Thymus (tissue), 11 donors: ENCODE data around the gene SETDB1. TPM values are rescaled to one million over a fixed set of nuclear protein-coding genes. Genes with fewer than 3 reads are reported as not detected.
A peak's percentile ranks its signal among the peaks of the same experiment; 100 is the strongest.

Source experiments
- DNase-seq, 9 donors: peaks; one replicate each; pipeline ENCODE4 v3.0.0-alpha.2; 2013; ENCODE audit warnings: low spot score in 9 of 9, low read depth in 6 of 9, missing footprints in 1 of 9
- H3K27ac ChIP-seq, 2 donors: one replicate each; pipeline ENCODE4 v1.5.1; 2013; ENCODE audit warnings: control low read depth in 1 of 2, low read depth in 1 of 2, low read length in 1 of 2, mild to moderate bottlenecking in 1 of 2, moderate library complexity in 1 of 2
- H3K27me3 ChIP-seq, 2 donors: one replicate each; pipeline ENCODE4 v1.5.1; 2013; ENCODE audit warnings: low read length in 1 of 2; ENCODE audit not compliant: control insufficient read depth in 2 of 2, insufficient read depth in 1 of 2
- H3K36me3 ChIP-seq, 2 donors: one replicate each; pipeline ENCODE4 v1.5.1; 2013; ENCODE audit warnings: low read length in 1 of 2, mild to moderate bottlenecking in 1 of 2, moderate library complexity in 1 of 2; ENCODE audit not compliant: control insufficient read depth in 2 of 2, insufficient read depth in 2 of 2
- H3K4me1 ChIP-seq, 2 donors: one replicate each; pipeline ENCODE4 v1.5.1; 2013; ENCODE audit warnings: low read length in 2 of 2; ENCODE audit not compliant: control insufficient read depth in 2 of 2, insufficient read depth in 2 of 2
- H3K4me3 ChIP-seq, 2 donors: one replicate each; pipeline ENCODE4 v1.5.1; 2013; ENCODE audit warnings: low read length in 2 of 2, control low read depth in 1 of 2, mild to moderate bottlenecking in 1 of 2
- H3K9me3 ChIP-seq, 2 donors: one replicate each; pipeline ENCODE4 v1.5.1; 2013; ENCODE audit warnings: low read length in 1 of 2, mild to moderate bottlenecking in 1 of 2; ENCODE audit not compliant: control insufficient read depth in 2 of 2, insufficient read depth in 1 of 2
- WGBS: extraction: QIAGEN DNeasy Blood & Tissue Kit; methylation state at CpG from one replicate; pipeline ENCODE4 v1.1.7; 2013; 5-methylcytosine and 5-hydroxymethylcytosine counted together
- polyA plus RNA-seq: library from polyadenylated mRNA; stranded (reverse); fragments of 200-250 nt; gene quantifications from one replicate; pipeline ENCODE4 v1.2.3, GENCODE V29; 2013
- total RNA-seq: library from RNA; stranded (reverse); fragments of 120-200 nt; gene quantifications from one replicate; pipeline ENCODE4 v1.2.4, GENCODE V29; 2013
- donor health status: healthy.

SETDB1 gene
- total and polyA plus RNA-seq, 2 donors: 25.9 to 35.5 TPM

- no peak overlapping the region for H3K4me3 ChIP-seq
- 97% methylated on average over 4 of the region's 4 CpGs for WGBS
- no peaks in the 10 kb centered on the region for H3K27me3 ChIP-seq
- H3K36me3 ChIP-seq: peaks cover 0 to 4% of the 10 kb centered on the region in 2 donors
- H3K9me3 ChIP-seq: no peaks in the 10 kb centered on the region
- H3K27ac ChIP-seq: no peak overlapping the region
- no peak for DNase-seq
- H3K4me1 ChIP-seq: peaks cover 25 to 45% of the 10 kb centered on the region in 2 donors
Observed at GRCh38 chr1:151001602-151002001, 75.4 kb downstream of the SETDB1 start.

GRCh38 chr1:151002051-151002450, 75.9 kb downstream of the SETDB1 start:
- no peak overlapping the region for H3K27ac ChIP-seq
- H3K9me3 ChIP-seq: no peaks in the 10 kb centered on the region
- H3K4me1 ChIP-seq: peaks cover 30 to 49% of the 10 kb centered on the region in 2 donors
- no peaks in the 10 kb centered on the region for H3K27me3 ChIP-seq
- no peak overlapping the region for H3K4me3 ChIP-seq
- DNase-seq: no peak
- H3K36me3 ChIP-seq: peaks cover 0 to 4% of the 10 kb centered on the region in 2 donors
- WGBS: 99% methylated on average over 3 of the region's 3 CpGs

GRCh38 chr1:151002611-151003010, 76.4 kb downstream of the SETDB1 start:
- H3K9me3 ChIP-seq: no peaks in the 10 kb centered on the region
- H3K36me3 ChIP-seq: peaks cover 0 to 1% of the 10 kb centered on the region in 2 donors
- 83% methylated on average over 2 of the region's 2 CpGs for WGBS
- no peaks in the 10 kb centered on the region for H3K27me3 ChIP-seq
- H3K27ac ChIP-seq: no peak overlapping the region
- no peak for DNase-seq
- peaks cover 33 to 55% of the 10 kb centered on the region in 2 donors for H3K4me1 ChIP-seq
- H3K4me3 ChIP-seq: no peak overlapping the region

- Histone ChIP-seq H3K36me3 (no peaks in the 10 kb centered on the region), H3K4me3 (no peak overlapping the region), H3K27ac (peak overlapping the region in 1 of 2 donors; percentile 21), H3K27me3 (no peaks in the 10 kb centered on the region), H3K4me1 (peaks cover 37 to 60% of the 10 kb centered on the region in 2 donors), H3K9me3 (no peaks in the 10 kb centered on the region)
- DNase-seq: peak in 3 of 9 donors; percentile 35 to 69 (median 42)
Observed at GRCh38 chr1:151003180-151003579, 77.0 kb downstream of the SETDB1 start.

GRCh38 chr1:151005729-151006319, 79.7 kb downstream of the SETDB1 start:
- Histone ChIP-seq H3K4me3 (peak overlapping the region; percentile 41 to 47), H3K9me3 (no peaks in the 10 kb centered on the region), H3K27ac (peak overlapping the region; percentile 65 to 70), H3K4me1 (peaks cover 52 to 66% of the 10 kb centered on the region in 2 donors), H3K27me3 (no peaks in the 10 kb centered on the region), H3K36me3 (no peaks in the 10 kb centered on the region)
- WGBS: 49% methylated on average over 4 of the region's 4 CpGs
- DNase-seq: no peak

GRCh38 chr1:151006327-151007052, 80.3 kb downstream of the SETDB1 start, which contains the start of gene MINDY1:
Gene MINDY1 (minus strand): TSS chr1:151006902. CDS start chr1:151002617, 4,285 bp downstream.
- DNase-seq: peak in 3 of 9 donors; percentile 23 to 63 (median 36)
- 2% methylated on average over 18 of the region's 18 CpGs for WGBS

GRCh38 chr1:151007853-151008243, 81.7 kb downstream of the SETDB1 start:
- Histone ChIP-seq H3K36me3 (peaks cover under 1 to 6% of the 10 kb centered on the region in 2 donors), H3K4me1 (peaks cover 44 to 61% of the 10 kb centered on the region in 2 donors), H3K4me3 (peak overlapping the region; percentile 81 to 93), H3K27ac (peak overlapping the region; percentile 84), H3K27me3 (no peaks in the 10 kb centered on the region), H3K9me3 (no peaks in the 10 kb centered on the region)
- WGBS: 44% methylated on average over 4 of the region's 4 CpGs
- DNase-seq: no peak

More at GRCh38 chr1:151006327-151007052, 80.3 kb downstream of the SETDB1 start, which contains the start of gene MINDY1:
- H3K9me3 ChIP-seq: no peaks in the 10 kb centered on the region
- H3K36me3 ChIP-seq: no peaks in the 10 kb centered on the region
- peaks cover 52 to 69% of the 10 kb centered on the region in 2 donors for H3K4me1 ChIP-seq
- H3K4me3 ChIP-seq: peak within 1 kb of the TSS; percentile 41 to 47
- H3K27me3 ChIP-seq: no peaks in the 10 kb centered on the region
- H3K27ac ChIP-seq: peak within 1 kb of the TSS; percentile 84

- Histone ChIP-seq H3K27me3 (no peaks in the 10 kb centered on the region), H3K4me1 (peaks cover 37 to 54% of the 10 kb centered on the region in 2 donors), H3K4me3 (peak within 1 kb of the TSS; percentile 81 to 93), H3K27ac (peak within 1 kb of the TSS; percentile 84), H3K36me3 (peaks cover 3 to 6% of the 10 kb centered on the region in 2 donors), H3K9me3 (no peaks in the 10 kb centered on the region)
- under 1% methylated on average over 69 of the region's 69 CpGs for WGBS
- DNase-seq: peak; percentile 86 to 97 (median 90)
Observed at GRCh38 chr1:151008244-151009205, 82.4 kb downstream of the SETDB1 start, which contains the start of gene PRUNE1. Gene PRUNE1 (plus strand): TSS chr1:151008449. CDS start chr1:151008633, 184 bp downstream.
